Aorta (tissue), 5 donors: ENCODE measurements around the gene CXorf38. TPM values are rescaled to one million over a fixed set of nuclear protein-coding genes. Genes with fewer than 3 reads are reported as not detected.
A peak's percentile ranks its signal among the peaks of the same experiment; 100 is the strongest.

Source experiments
- ATAC-seq: fragments of 200-7000 bp; cut with Tn5 transposase; one replicate; pipeline ENCODE4 v1.9.1; 2022; ENCODE audit warnings: moderate library complexity; ENCODE audit not compliant: low FRiP score
- DNase-seq, 2 donors: peaks; one replicate each; pipeline ENCODE4 v3.0.0-alpha.2; 2020
- H3K27ac ChIP-seq, 2 donors: one replicate each; pipeline ENCODE4 v1.5.1; 2013; ENCODE audit warnings: low read length in 2 of 2, mild to moderate bottlenecking in 2 of 2, moderate library complexity in 2 of 2, control low read depth in 1 of 2, inconsistent platforms in 1 of 2, low read depth in 1 of 2
- H3K27me3 ChIP-seq, 2 donors: one replicate each; pipeline ENCODE4 v1.6.1; 2013; ENCODE audit warnings: control low read depth in 1 of 2, low read length in 1 of 2, mild to moderate bottlenecking in 1 of 2, moderate library complexity in 1 of 2; ENCODE audit not compliant: insufficient read depth in 2 of 2, control insufficient read depth in 1 of 2
- H3K36me3 ChIP-seq, 2 donors: one replicate each; pipeline ENCODE4 v1.6.1; 2013; ENCODE audit warnings: control low read depth in 1 of 2, low read length in 1 of 2, mild to moderate bottlenecking in 1 of 2; ENCODE audit not compliant: insufficient read depth in 2 of 2, control insufficient read depth in 1 of 2
- H3K4me1 ChIP-seq, 2 donors: one replicate each; pipeline ENCODE4 v1.6.1; 2013; ENCODE audit warnings: low read length in 2 of 2, control low read depth in 1 of 2, mild to moderate bottlenecking in 1 of 2, moderate library complexity in 1 of 2; ENCODE audit not compliant: insufficient read depth in 2 of 2, control insufficient read depth in 1 of 2
- H3K4me3 ChIP-seq, 2 donors: one replicate each; pipeline ENCODE4 v1.5.1; 2013; ENCODE audit warnings: low read length in 2 of 2, control low read depth in 1 of 2, mild to moderate bottlenecking in 1 of 2
- H3K9me3 ChIP-seq: one replicate; pipeline ENCODE4 v1.6.1; 2013; ENCODE audit warnings: mild to moderate bottlenecking, low read length; ENCODE audit not compliant: control insufficient read depth
- WGBS, 2 donors: extraction: QIAGEN DNeasy Blood & Tissue Kit; methylation state at CpG; one replicate each; pipeline ENCODE4 v1.1.7; 2013; 5-methylcytosine and 5-hydroxymethylcytosine counted together
- intact Hi-C, 2 donors: fragments of 100-400 bp; cut with DNase I; formaldehyde crosslinking; loops; one replicate each; pipeline versions ENCODE4 v1.14.2 to v1.15.0; 2022
- polyA plus RNA-seq, 2 donors: library from polyadenylated mRNA; stranded (reverse); fragments of 200-250 nt; gene quantifications; one replicate each; pipeline ENCODE4 v1.2.3, GENCODE V29; 2013
- total RNA-seq, 2 donors: library from RNA; stranded (reverse); fragmentation: NEBNext Ultra II Directional; extraction: Animal tissue kit (Norgen Biotek cat#: 25700); gene quantifications; one replicate each; pipeline ENCODE4 v1.2.1, GENCODE V29; 2021
- donor health status: healthy with polysubstance abuse.
- donor health status: Bipolar disorder and iron deficiency.
- donor health status: DM: no; HTN: no; CAD: no.
- donor health status: DM: no; HTN: no; CAD: no.
- donor health status: DM: yes; HTN: yes; CAD: no.

The CXorf38 gene
- total and polyA plus RNA-seq, 4 donors, result 7.0 to 13.2 (median 9.1) TPM

GRCh38 chrX:40663880-40664630 lies 16.7 kb upstream of the CXorf38 start:
- 24 to 55% methylated on average over 6 of the region's 6 CpGs for WGBS, 2 donors
- DNase-seq (no peak), ATAC-seq (no peak)
- Histone ChIP-seq H3K9me3 (no peaks in the 10 kb centered on the region), H3K4me1 (no peaks in the 10 kb centered on the region), H3K4me3 (no peak overlapping the region), H3K27ac (no peak overlapping the region), H3K36me3 (peaks cover 0 to 3% of the 10 kb centered on the region in 2 donors), H3K27me3 (no peaks in the 10 kb centered on the region)
- intact Hi-C loops, result no loop called here

- Histone ChIP-seq H3K9me3 (no peaks in the 10 kb centered on the region), H3K36me3 (peaks cover 0 to 3% of the 10 kb centered on the region in 2 donors), H3K4me1 (no peaks in the 10 kb centered on the region), H3K4me3 (no peak overlapping the region), H3K27me3 (no peaks in the 10 kb centered on the region), H3K27ac (no peak overlapping the region)
- DNase-seq (no peak), ATAC-seq (no peak)
- WGBS, 2 donors, result 77 to 86% methylated on average over 3 of the region's 3 CpGs
- intact Hi-C loops, result no loop called here
Observed at GRCh38 chrX:40663078-40663740, 15.8 kb upstream of the CXorf38 start.

DNA sequence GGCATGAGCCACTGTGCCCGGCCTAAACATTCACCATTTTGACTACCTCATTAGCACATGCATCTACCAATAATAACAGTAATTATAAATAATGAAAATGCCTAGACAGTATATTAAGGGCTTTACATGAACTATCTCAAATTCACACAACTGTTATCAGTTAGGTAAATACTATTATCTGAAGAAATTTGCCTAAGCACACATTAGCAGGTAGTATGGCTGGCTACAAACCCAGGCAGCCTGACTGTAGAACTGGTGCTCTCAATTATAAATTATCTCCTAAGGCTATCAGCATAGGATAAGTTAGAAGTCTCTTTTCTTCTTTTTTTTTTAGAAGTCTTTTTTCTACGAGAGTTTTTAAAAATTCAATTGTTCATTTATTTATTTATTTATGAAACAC lies 14.1 kb upstream of the CXorf38 start:
- DNase-seq (no peak), ATAC-seq (no peak)
- no peak overlapping the region for H3K27ac ChIP-seq
- no peaks in the 10 kb centered on the region for H3K27me3 ChIP-seq
- intact Hi-C loops, result no loop called here
- WGBS, 2 donors, result 75 to 90% methylated on average over 2 of the region's 2 CpGs
- H3K4me3 ChIP-seq, result no peak overlapping the region
- peaks cover 0 to 3% of the 10 kb centered on the region in 2 donors for H3K36me3 ChIP-seq
- H3K9me3 ChIP-seq, result no peaks in the 10 kb centered on the region
- H3K4me1 ChIP-seq, result no peaks in the 10 kb centered on the region

DNA sequence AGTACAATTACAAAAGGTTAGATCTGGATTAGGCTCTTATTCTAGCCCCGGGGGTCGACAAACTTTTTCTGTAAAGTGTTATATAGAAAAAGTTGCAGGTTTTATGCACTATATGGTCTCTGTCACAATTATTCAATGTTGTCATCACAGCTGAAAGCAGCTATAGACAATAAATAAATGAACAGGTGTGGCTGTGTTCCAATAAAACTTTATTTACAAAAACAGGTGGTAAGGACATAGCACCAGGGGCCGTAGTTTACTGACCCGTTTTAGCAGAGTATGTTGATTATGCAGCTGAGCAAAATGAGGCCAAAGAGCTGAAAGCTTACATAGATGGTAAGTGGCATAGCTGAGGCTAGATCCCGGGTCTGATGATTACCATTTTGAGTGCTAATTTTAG lies 13.0 kb upstream of the CXorf38 start:
- WGBS, 2 donors, result 88 to 89% methylated on average over 5 of the region's 5 CpGs
- intact Hi-C loops, result no loop called here
- no peaks in the 10 kb centered on the region for H3K27me3 ChIP-seq
- H3K36me3 ChIP-seq, result peaks cover 0 to 2% of the 10 kb centered on the region in 2 donors
- H3K4me3 ChIP-seq, result no peak overlapping the region
- ATAC-seq, result no peak
- H3K4me1 ChIP-seq, result no peaks in the 10 kb centered on the region
- DNase-seq, result no peak
- no peaks in the 10 kb centered on the region for H3K9me3 ChIP-seq
- H3K27ac ChIP-seq, result no peak overlapping the region

- intact Hi-C loops, result loop anchor here (5.0 to 10.0 kb wide), 4 partner anchors 139 to 601 kb away; no protein-coding TSS in a partner anchor
- no peak for ATAC-seq
- no peak overlapping the region for H3K4me3 ChIP-seq
- H3K27me3 ChIP-seq, result no peaks in the 10 kb centered on the region
- whole genome bisulfite sequencing, 2 donors, result 9 to 54% methylated on average over 2 of the region's 2 CpGs
- no peak overlapping the region for H3K27ac ChIP-seq
- H3K9me3 ChIP-seq, result no peaks in the 10 kb centered on the region
- no peak for DNase-seq
- no peaks in the 10 kb centered on the region for H3K36me3 ChIP-seq
- H3K4me1 ChIP-seq, result no peaks in the 10 kb centered on the region
Observed at GRCh38 chrX:40653535-40653934, 6.2 kb upstream of the CXorf38 start.

GRCh38 chrX:40652664-40653063 lies 5.3 kb upstream of the CXorf38 start:
- Histone ChIP-seq H3K36me3 (no peaks in the 10 kb centered on the region), H3K4me3 (no peak overlapping the region), H3K9me3 (no peaks in the 10 kb centered on the region), H3K27me3 (no peaks in the 10 kb centered on the region), H3K4me1 (peaks cover 0 to 2% of the 10 kb centered on the region in 2 donors), H3K27ac (no peak overlapping the region)
- DNase-seq (no peak), ATAC-seq (no peak)
- intact Hi-C loops, result loop anchor here (5.0 to 10.0 kb wide), 4 partner anchors 140 to 602 kb away; no protein-coding TSS in a partner anchor
- 79 to 100% methylated on average over 1 of the region's 1 CpG for WGBS, 2 donors

GRCh38 chrX:40651620-40652223 lies 4.4 kb upstream of the CXorf38 start:
- Histone ChIP-seq H3K9me3 (no peaks in the 10 kb centered on the region), H3K4me3 (no peak overlapping the region), H3K27me3 (no peaks in the 10 kb centered on the region), H3K36me3 (no peaks in the 10 kb centered on the region), H3K4me1 (peaks cover 0 to 2% of the 10 kb centered on the region in 2 donors), H3K27ac (no peak overlapping the region)
- ATAC-seq (no peak), DNase-seq (peak; percentile 75 to 80)
- intact Hi-C loops, result loop anchor here (5.0 to 10.0 kb wide), 4 partner anchors 141 to 603 kb away; no protein-coding TSS in a partner anchor
- WGBS, 2 donors, result 1 to 2% methylated on average over 3 of the region's 3 CpGs

DNA sequence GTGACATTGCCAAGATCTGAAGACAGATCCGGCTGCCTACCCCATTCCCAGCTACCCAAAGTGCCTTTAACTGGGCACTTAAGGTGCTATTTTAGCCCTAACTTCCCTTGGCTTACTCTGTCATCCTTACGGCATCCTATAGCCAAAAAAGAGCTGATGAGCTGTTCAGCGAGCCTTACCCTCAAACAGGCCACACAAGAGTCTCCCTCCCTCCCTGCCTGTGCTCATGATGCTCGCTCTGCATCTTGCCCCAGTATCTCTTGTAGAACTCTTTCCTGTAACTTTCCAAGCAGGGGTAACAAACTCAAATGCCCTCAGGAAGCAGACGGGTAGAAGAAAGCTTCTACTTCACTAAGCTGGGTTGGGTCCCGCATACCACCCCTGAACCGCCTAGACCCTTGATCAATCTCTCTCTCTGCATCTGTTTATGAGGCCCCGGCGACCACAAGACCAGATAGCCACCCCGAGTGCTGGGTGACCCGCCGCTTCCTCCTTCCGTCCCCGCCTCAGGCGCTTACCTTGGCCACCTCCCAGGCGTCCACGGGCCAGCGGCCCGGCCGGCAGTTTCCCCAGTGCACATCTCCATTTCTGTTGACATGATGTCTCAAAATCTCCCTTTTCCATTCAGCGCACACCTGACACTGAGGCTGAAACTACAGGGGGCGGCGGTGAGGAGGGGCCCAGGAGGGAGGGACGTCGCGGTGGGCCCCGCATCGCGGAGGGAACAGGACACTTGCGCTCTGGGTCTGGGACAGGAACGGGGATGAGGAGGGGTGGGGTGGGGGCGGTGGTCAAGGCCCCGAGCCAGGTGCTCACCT lies 663 bp downstream of the CXorf38 start:
- H3K27ac ChIP-seq, result peak overlapping the region in 1 of 2 donors; percentile 62
- DNase-seq, result peak; percentile 65 to 84

More for the DNA sequence above, 663 bp downstream of the CXorf38 start:
- H3K4me1 ChIP-seq, result peaks cover 0 to 2% of the 10 kb centered on the region in 2 donors
- intact Hi-C loops, result loop anchor here in 1 of 2 donors (10.0 kb wide), 1 partner anchor 438 kb away; the partner anchor contains the start of gene USP9X
- no peaks in the 10 kb centered on the region for H3K36me3 ChIP-seq
- H3K27me3 ChIP-seq, result no peaks in the 10 kb centered on the region
- H3K4me3 ChIP-seq, result peak overlapping the region; percentile 62 to 73
- no peaks in the 10 kb centered on the region for H3K9me3 ChIP-seq
- peak; percentile 53 for ATAC-seq
- WGBS, 2 donors, result 1 to 7% methylated on average over 32 to 33 of the region's 33 CpGs
